Activated T-helper 2 cell treated with anti-CD3 and anti-CD28 coated beads, Interferon-gamma antibody, Interleukin-2, Interleukin-4, amounts not matched to agents 10 μg/mL and 5 μg/mL and 100 μg/mL, durations not matched to agents 14 hours and 24 hours and 36 hours (primary cell): Measurements from ENCODE around the gene DEPDC1B. TPM values are rescaled to one million over a fixed set of nuclear protein-coding genes. Genes with fewer than 3 reads are reported as not detected.

Experiments
- DNase-seq: peaks from one replicate; pipeline ENCODE4 v3.0.0; 2021; ENCODE audit warnings: low spot score
- H3K27ac Mint-ChIP-seq: one replicate; pipeline ENCODE4 v1.8.0; 2021; ENCODE audit warnings: mixed read lengths
- H3K27me3 Mint-ChIP-seq: one replicate; pipeline ENCODE4 v1.8.0; 2021; ENCODE audit warnings: low read depth, mixed read lengths
- H3K36me3 Mint-ChIP-seq: one replicate; pipeline ENCODE4 v1.8.0; 2021; ENCODE audit warnings: low read depth, mixed read lengths
- H3K4me1 Mint-ChIP-seq: one replicate; pipeline ENCODE4 v1.8.0; 2021; ENCODE audit warnings: low read depth, mixed read lengths
- H3K4me3 Mint-ChIP-seq: one replicate; pipeline ENCODE4 v1.8.0; 2021; ENCODE audit warnings: low read depth, mild to moderate bottlenecking, moderate library complexity, mixed read lengths
- H3K9me3 Mint-ChIP-seq: one replicate; pipeline ENCODE4 v1.8.0; 2021; ENCODE audit warnings: mixed read lengths
- intact Hi-C: fragments of 100-400 bp; cut with micrococcal nuclease; formaldehyde crosslinking; loops from one replicate; pipeline ENCODE4 v1.15.1; 2023
- total RNA-seq: library from RNA; stranded (reverse); gene quantifications from 2 replicates; pipeline ENCODE4 v1.2.3, GENCODE V29; 2022

Gene DEPDC1B
- total RNA-seq, 1 donor from 2014 or later = 25.1 TPM

GRCh38 chr5:60550311-60550710, 149.7 kb downstream of the DEPDC1B start:
- Mint-ChIP-seq H3K27me3 (peaks cover 2% of the 10 kb centered on the region), H3K4me3 (no peak overlapping the region), H3K36me3 (no peaks in the 10 kb centered on the region), H3K4me1 (no peaks in the 10 kb centered on the region), H3K9me3 (no peaks in the 10 kb centered on the region), H3K27ac (no peak overlapping the region)
- intact Hi-C loops = no loop called here
- DNase-seq = no peak

DNA sequence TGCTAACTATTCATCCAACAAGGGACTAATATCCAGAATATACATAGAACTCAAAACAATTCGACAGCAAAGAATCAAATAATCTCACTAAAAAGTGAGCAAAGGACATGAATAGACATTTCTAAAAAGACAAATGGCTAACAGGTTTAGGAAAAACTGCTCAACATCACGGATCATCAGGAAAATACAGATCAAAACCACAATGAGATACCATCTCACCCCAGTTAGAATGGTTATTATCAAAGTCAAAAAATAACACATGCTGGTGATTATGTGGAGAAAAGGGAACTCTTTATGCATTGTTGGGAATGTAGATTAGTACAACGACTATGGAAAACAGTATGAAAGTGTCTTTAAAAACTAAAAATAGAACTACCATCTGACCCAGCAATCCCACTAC, 150.1 kb downstream of the DEPDC1B start:
- Mint-ChIP-seq H3K27ac (no peak overlapping the region), H3K4me1 (no peaks in the 10 kb centered on the region), H3K36me3 (no peaks in the 10 kb centered on the region), H3K9me3 (no peaks in the 10 kb centered on the region), H3K4me3 (no peak overlapping the region), H3K27me3 (peaks cover 2% of the 10 kb centered on the region)
- intact Hi-C loops = no loop called here
- no peak for DNase-seq

Other genes with a start within 250 kb of the DEPDC1B start
- 0.68 and 0.90 TPM in 2 replicates for gene ELOVL7, start 144.1 kb upstream of the DEPDC1B start, total RNA-seq
- gene ERCC8, start 244.9 kb upstream of the DEPDC1B start, total RNA-seq = 9.3 and 10.2 TPM in 2 replicates
- 32.6 and 39.8 TPM in 2 replicates for gene NDUFAF2, start 245.0 kb upstream of the DEPDC1B start, total RNA-seq